ENCODE measurements around the gene FOXD1.

DNA sequence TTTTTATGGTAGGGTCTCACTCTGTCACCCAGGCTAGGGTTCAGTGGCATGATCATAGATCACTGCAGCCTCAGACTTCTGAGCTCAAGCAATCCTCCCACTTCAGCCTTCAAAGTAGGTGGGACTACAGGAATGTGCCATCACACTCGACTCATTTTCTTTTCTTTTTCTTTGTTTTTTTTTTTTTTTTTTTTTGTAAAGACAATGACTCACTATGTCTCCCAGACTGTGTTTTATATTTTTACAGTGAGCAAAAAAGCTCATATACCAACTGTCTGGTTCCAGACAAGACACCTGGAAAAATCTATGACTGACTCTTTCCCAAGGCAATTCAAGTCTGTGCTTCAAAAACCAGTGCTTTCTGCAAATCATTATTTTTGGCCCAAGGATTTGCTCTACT, 10.8 kb upstream of the FOXD1 start:
- TF ChIP-seq, protein P1, sequence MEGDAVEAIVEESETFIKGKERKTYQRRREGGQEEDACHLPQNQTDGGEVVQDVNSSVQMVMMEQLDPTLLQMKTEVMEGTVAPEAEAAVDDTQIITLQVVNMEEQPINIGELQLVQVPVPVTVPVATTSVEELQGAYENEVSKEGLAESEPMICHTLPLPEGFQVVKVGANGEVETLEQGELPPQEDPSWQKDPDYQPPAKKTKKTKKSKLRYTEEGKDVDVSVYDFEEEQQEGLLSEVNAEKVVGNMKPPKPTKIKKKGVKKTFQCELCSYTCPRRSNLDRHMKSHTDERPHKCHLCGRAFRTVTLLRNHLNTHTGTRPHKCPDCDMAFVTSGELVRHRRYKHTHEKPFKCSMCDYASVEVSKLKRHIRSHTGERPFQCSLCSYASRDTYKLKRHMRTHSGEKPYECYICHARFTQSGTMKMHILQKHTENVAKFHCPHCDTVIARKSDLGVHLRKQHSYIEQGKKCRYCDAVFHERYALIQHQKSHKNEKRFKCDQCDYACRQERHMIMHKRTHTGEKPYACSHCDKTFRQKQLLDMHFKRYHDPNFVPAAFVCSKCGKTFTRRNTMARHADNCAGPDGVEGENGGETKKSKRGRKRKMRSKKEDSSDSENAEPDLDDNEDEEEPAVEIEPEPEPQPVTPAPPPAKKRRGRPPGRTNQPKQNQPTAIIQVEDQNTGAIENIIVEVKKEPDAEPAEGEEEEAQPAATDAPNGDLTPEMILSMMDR (IDR thresholded peaks at IDR 0.05) = no peak
- TF ChIP-seq POLR2AphosphoS5 (IDR thresholded peaks at IDR 0.05) (no peak), POLR2A (IDR thresholded peaks at IDR 0.05) (no peak)
